Central memory CD8-positive, alpha-beta T cell (primary cell): ENCODE data around the gene SLIT1.
"Not testable (repeated sequence)": the region's sequence is repeated elsewhere in the genome, so short reads cannot be mapped to it uniquely, and the experiment has no call there.

ENCODE experiments used
- ATAC-seq: fragments of 150-1000 bp; cut with Tn5 transposase; replicated peaks from 2 replicates; pipeline ENCODE4 v1.10.0; 2022; ENCODE audit warnings: mild to moderate bottlenecking, moderate FRiP score, moderate number of reproducible peaks; ENCODE audit not compliant: poor library complexity, severe bottlenecking; ENCODE audit errors: extremely low read depth
- DNase-seq, 2 donors: peaks; one replicate each; pipeline ENCODE4 v3.0.0; 2021; ENCODE audit warnings: low spot score in 2 of 2
- H3K27ac Mint-ChIP-seq: one replicate; pipeline ENCODE4 v1.8.0; 2022; ENCODE audit warnings: low read depth, mild to moderate bottlenecking, moderate library complexity, mixed read lengths
- H3K27me3 Mint-ChIP-seq: one replicate; pipeline ENCODE4 v1.8.0; 2022; ENCODE audit warnings: mixed read lengths
- H3K36me3 Mint-ChIP-seq: one replicate; pipeline ENCODE4 v1.8.0; 2022; ENCODE audit warnings: mild to moderate bottlenecking, moderate library complexity, mixed read lengths; ENCODE audit not compliant: insufficient read depth
- H3K4me1 Mint-ChIP-seq: one replicate; pipeline ENCODE4 v1.8.0; 2022; ENCODE audit warnings: mixed read lengths
- H3K4me3 Mint-ChIP-seq: one replicate; pipeline ENCODE4 v1.8.0; 2022; ENCODE audit warnings: mild to moderate bottlenecking, moderate library complexity, mixed read lengths
- H3K9me3 Mint-ChIP-seq: one replicate; pipeline ENCODE4 v1.8.0; 2022; ENCODE audit warnings: mixed read lengths

Gene SLIT1

DNA sequence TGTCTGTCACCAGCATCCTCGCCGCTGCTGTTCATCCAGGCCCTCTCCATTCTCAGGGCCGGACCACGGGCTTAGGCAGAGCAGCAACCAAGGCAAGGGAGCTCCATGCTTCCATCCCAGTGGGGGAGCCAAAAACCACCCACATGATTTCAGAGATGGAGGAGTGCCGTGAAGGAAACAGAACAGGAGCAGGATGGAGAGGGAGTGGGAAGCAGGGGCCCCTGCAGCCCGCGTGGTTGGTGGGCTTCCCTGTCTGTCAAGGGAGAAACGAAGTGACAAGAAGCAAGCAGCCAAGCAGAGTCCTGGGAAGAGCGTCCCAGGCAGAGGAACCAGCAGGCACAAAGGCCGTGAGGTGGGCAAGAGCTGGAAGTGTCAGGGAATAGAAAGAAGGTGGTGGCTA is 95.7 kb downstream of the SLIT1 start:
- Mint-ChIP-seq H3K4me3 (no peak overlapping the region), H3K27me3 (peaks cover 56% of the 10 kb centered on the region), H3K27ac (no peak overlapping the region), H3K36me3 (peaks cover 1% of the 10 kb centered on the region), H3K9me3 (no peaks in the 10 kb centered on the region), H3K4me1 (peaks cover 7% of the 10 kb centered on the region)
- ATAC-seq (no peak), DNase-seq (no peak)

DNA sequence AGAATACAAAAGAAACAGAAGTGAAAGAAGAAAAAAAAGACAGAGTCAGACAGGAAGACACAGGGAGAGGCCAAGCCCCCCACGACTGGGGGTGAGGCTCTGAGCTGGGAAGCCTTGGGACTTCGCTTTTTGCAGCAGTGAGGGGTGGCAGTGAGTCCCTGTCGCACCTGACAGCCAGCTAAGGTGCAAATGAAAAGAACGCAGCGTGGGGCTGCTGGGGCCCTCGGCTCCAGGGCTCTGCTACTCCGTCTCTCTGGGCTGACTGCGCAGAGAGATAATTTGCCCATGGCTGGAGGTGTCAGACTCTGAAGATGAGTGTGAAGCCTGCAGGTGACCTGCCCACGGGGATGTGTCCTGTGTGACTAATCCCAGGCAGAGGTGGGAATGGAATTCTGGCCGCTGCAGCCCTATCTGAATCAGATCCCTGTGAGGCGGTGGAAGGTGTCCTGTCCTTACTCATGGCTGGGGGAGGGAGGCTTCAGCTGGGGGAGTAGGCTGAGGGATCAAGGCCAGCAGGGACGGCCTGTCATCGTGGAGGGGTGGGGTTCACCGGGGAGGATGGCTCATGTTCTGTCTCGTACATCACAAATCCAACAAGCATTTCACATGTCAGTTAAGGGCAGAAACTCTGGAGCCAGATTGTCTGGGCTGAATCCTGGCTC is 96.4 kb downstream of the SLIT1 start:
- H3K4me3 Mint-ChIP-seq: no peak overlapping the region
- no peak for DNase-seq
- peaks cover 1% of the 10 kb centered on the region for H3K36me3 Mint-ChIP-seq
- no peak for ATAC-seq
- H3K9me3 Mint-ChIP-seq: no peaks in the 10 kb centered on the region
- no peak overlapping the region for H3K27ac Mint-ChIP-seq
- H3K27me3 Mint-ChIP-seq: peaks cover 62% of the 10 kb centered on the region
- peaks cover 1% of the 10 kb centered on the region for H3K4me1 Mint-ChIP-seq

- ATAC-seq (no peak), DNase-seq (no peak)
- H3K9me3 Mint-ChIP-seq: no peaks in the 10 kb centered on the region
- H3K4me1 Mint-ChIP-seq: no peaks in the 10 kb centered on the region
- peaks cover 74% of the 10 kb centered on the region for H3K27me3 Mint-ChIP-seq
- H3K27ac Mint-ChIP-seq: no peak overlapping the region
- no peak overlapping the region for H3K4me3 Mint-ChIP-seq
- peaks cover 2% of the 10 kb centered on the region for H3K36me3 Mint-ChIP-seq
Measured at GRCh38 chr10:97087296-97087695, 98.5 kb downstream of the SLIT1 start.

DNA sequence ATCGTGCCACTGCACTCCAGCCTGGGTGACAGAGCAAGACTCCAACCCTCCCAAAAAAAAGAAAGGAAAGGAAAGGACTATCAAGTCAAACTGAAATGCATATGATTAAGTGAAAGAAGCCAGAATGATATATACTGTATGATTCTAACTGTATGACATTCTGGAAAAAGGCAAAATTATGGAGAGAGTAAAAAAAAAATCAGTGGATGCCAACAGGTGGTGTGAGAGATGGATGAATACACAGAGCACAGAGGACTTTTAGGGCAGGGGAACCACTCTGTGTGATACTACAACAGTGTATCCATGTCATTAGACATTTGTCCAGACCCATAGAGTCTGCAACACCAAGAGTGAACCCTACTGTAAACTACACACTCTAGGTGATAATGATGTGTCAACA is 99.2 kb downstream of the SLIT1 start:
- H3K4me3 Mint-ChIP-seq: no peak overlapping the region
- peaks cover 7% of the 10 kb centered on the region for H3K36me3 Mint-ChIP-seq
- peaks cover 80% of the 10 kb centered on the region for H3K27me3 Mint-ChIP-seq
- ATAC-seq: no peak
- DNase-seq: no peak
- H3K9me3 Mint-ChIP-seq: no peaks in the 10 kb centered on the region
- no peaks in the 10 kb centered on the region for H3K4me1 Mint-ChIP-seq
- no peak overlapping the region for H3K27ac Mint-ChIP-seq

- H3K27me3 Mint-ChIP-seq: peaks cover 84% of the 10 kb centered on the region
- DNase-seq (no peak), ATAC-seq (no peak)
- H3K27ac Mint-ChIP-seq: no peak overlapping the region
- peaks cover 11% of the 10 kb centered on the region for H3K36me3 Mint-ChIP-seq
- no peak overlapping the region for H3K4me3 Mint-ChIP-seq
- H3K9me3 Mint-ChIP-seq: no peaks in the 10 kb centered on the region
- H3K4me1 Mint-ChIP-seq: no peaks in the 10 kb centered on the region
Measured at GRCh38 chr10:97083228-97083829, 102.4 kb downstream of the SLIT1 start.

DNA sequence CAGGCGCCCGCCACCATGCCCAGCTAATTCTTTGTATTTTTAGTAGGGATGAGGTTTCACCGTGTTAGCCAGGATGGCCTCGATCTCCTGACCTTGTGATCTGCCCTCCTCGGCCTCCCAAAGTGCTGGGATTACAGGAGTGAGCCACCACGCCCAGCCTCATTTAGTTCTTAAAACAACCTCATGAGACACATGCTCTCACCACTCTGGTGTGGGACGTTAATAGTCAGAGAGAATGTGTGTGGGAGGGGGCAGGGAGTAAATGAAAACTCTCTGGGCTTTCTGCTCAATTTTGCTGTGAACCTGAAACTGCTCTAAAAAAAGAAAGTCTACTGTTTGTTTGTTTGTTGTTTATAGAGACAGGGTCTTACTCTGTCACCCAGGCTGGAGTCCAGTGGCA is 103.2 kb downstream of the SLIT1 start:
- not testable (repeated sequence) for H3K27ac Mint-ChIP-seq, H3K9me3 Mint-ChIP-seq, H3K4me3 Mint-ChIP-seq, ATAC-seq, DNase-seq, H3K4me1 Mint-ChIP-seq
- H3K36me3 Mint-ChIP-seq: peaks cover 11% of the 10 kb centered on the region
- peaks cover 77% of the 10 kb centered on the region for H3K27me3 Mint-ChIP-seq

DNA sequence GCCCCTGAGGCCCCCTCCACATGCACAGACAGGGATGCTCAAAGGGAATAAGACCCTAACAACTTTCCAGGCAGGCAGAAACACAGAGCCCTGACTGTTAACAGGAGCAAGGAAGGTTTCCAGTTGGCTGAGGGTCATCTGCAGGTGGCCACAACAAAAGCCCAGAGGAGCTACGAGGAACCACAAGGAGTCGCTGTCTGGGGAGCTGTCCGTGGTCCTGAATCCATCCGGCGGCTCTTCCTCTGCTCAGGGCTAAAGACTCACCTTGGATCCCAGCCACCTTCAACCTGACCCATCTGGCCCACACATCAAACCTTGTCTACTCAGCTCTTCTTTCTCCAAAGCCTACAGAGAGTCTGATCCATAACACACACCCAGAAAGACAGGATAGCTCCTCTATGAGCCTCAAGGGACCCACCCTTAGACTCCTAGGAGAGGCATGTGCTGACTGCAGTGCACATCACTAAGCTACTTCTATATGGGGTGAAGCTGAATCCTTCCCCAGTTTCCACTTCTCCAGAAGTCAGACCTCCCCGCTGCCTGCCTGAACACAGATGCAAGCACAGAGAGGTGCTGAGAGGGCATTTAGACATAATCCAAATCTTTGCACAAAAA is 104.0 kb downstream of the SLIT1 start:
- ATAC-seq (peak; percentile 14), DNase-seq (peak; percentile 27 to 50)
- H3K4me3 Mint-ChIP-seq: no peak overlapping the region
- H3K27me3 Mint-ChIP-seq: peaks cover 68% of the 10 kb centered on the region
- H3K9me3 Mint-ChIP-seq: no peaks in the 10 kb centered on the region
- no peaks in the 10 kb centered on the region for H3K4me1 Mint-ChIP-seq
- H3K27ac Mint-ChIP-seq: no peak overlapping the region
- H3K36me3 Mint-ChIP-seq: peaks cover 11% of the 10 kb centered on the region

DNA sequence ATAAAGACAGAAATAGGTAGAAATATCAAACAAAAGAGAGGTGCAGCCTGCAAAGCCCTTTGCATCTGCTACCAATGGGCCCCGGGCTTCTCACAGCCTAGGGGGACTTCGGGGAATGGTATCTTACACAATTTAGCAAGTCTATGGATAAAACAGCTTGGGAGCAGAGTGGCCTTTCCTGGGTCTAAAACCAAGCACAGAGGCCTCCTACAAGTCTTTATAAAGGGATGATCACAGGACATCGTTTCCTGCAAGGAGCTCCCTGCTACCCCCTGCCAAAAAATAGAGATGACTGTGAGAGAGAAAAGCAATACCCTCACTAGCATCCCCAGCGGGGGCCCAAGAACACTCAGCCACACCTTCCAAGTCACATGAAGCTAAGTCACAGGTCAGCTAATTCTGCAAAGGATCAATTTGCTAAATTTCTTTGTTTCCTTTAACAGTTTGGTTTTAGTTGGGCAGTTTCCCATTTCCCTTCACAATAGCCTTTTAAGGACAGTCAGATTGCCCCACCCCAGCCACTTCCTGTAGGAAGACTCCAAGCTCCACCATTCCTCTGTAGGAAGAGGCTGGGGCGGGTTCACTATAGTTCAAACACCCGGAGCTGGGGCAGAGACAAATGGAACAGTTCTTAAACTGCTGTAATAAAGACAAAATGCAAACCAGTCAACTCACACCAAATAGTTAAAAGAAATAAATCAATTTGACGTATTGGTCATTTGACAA is 105.5 kb downstream of the SLIT1 start:
- ATAC-seq (no peak), DNase-seq (no peak)
- Mint-ChIP-seq H3K4me3 (no peak overlapping the region), H3K27me3 (peaks cover 54% of the 10 kb centered on the region), H3K36me3 (peaks cover 11% of the 10 kb centered on the region), H3K9me3 (no peaks in the 10 kb centered on the region), H3K4me1 (no peaks in the 10 kb centered on the region), H3K27ac (no peak overlapping the region)

GRCh38 chr10:97079448-97079847 is 106.3 kb downstream of the SLIT1 start:
- ATAC-seq (no peak), DNase-seq (no peak)
- Mint-ChIP-seq H3K4me1 (no peaks in the 10 kb centered on the region), H3K4me3 (no peak overlapping the region), H3K27ac (no peak overlapping the region), H3K36me3 (peaks cover 11% of the 10 kb centered on the region), H3K27me3 (peaks cover 47% of the 10 kb centered on the region), H3K9me3 (no peaks in the 10 kb centered on the region)

GRCh38 chr10:97078938-97079445 is 106.8 kb downstream of the SLIT1 start:
- DNase-seq (no peak), ATAC-seq (no peak)
- no peak overlapping the region for H3K4me3 Mint-ChIP-seq
- H3K9me3 Mint-ChIP-seq: no peaks in the 10 kb centered on the region
- H3K4me1 Mint-ChIP-seq: no peaks in the 10 kb centered on the region
- no peak overlapping the region for H3K27ac Mint-ChIP-seq
- peaks cover 43% of the 10 kb centered on the region for H3K27me3 Mint-ChIP-seq
- peaks cover 11% of the 10 kb centered on the region for H3K36me3 Mint-ChIP-seq

GRCh38 chr10:97078261-97078937 is 107.4 kb downstream of the SLIT1 start:
- ATAC-seq: no peak
- Mint-ChIP-seq H3K4me1 (no peaks in the 10 kb centered on the region), H3K4me3 (no peak overlapping the region), H3K27me3 (peaks cover 37% of the 10 kb centered on the region), H3K27ac (no peak overlapping the region), H3K36me3 (peaks cover 11% of the 10 kb centered on the region), H3K9me3 (no peaks in the 10 kb centered on the region)
- DNase-seq: no peak

DNA sequence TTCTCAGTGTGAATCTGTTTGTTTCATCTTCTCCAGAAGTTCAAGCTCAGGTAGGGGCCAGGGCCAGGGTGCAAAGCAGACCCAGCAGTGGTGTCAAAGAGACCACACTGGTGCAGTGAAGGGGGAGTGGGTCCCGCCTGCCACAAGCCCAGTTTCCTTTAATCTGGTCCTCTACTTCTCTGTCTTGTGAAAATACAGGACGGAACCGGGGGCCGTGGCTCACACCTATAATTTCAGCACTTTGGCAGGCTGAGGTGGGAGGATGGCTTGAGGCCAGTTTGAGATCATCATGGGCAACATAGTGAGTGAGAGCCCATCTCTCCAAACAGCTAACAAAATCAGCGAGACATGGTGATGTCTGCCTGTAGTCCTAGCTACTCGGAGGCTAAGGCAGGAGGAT is 109.0 kb downstream of the SLIT1 start:
- Mint-ChIP-seq H3K36me3 (peaks cover 6% of the 10 kb centered on the region), H3K4me1 (no peaks in the 10 kb centered on the region), H3K27me3 (peaks cover 42% of the 10 kb centered on the region), H3K27ac (no peak overlapping the region), H3K4me3 (no peak overlapping the region), H3K9me3 (no peaks in the 10 kb centered on the region)
- DNase-seq: no peak
- ATAC-seq: no peak
